Loucy (cell line): ENCODE results near the gene PIGQ.

Experiments
- H2AFZ ChIP-seq: fragments of 200-600 bp; sonication (generic); 2 replicates; pipeline ENCODE4 v1.6.0; 2016; ENCODE audit warnings: antibody characterized with exemption, mild to moderate bottlenecking, low read length, moderate library complexity
- H3F3A ChIP-seq: fragments of 200-600 bp; 2 replicates; pipeline ENCODE4 v1.6.0; 2016; ENCODE audit warnings: antibody characterized with exemption, low read depth, mild to moderate bottlenecking
- H3K27me3 ChIP-seq: fragments of 200-600 bp; sonication (generic); 2 replicates; pipeline ENCODE4 v1.6.1; 2014; ENCODE audit warnings: low read length, mild to moderate bottlenecking; ENCODE audit not compliant: insufficient read depth, poor library complexity, severe bottlenecking
- H3K36me3 ChIP-seq: fragments of 200-600 bp; sonication (generic); 2 replicates; pipeline ENCODE4 v1.6.1; 2016; ENCODE audit warnings: low read length; ENCODE audit not compliant: insufficient read depth
- H3K4me1 ChIP-seq: fragments of 200-600 bp; sonication (generic); 2 replicates; pipeline ENCODE4 v1.5.1; 2014; ENCODE audit warnings: low read length, mild to moderate bottlenecking; ENCODE audit not compliant: insufficient read depth, poor library complexity, severe bottlenecking
- H3K4me2 ChIP-seq: fragments of 200-600 bp; sonication (generic); 2 replicates; pipeline ENCODE4 v1.6.0; 2014; ENCODE audit warnings: antibody characterized with exemption, low read length, low read depth, mild to moderate bottlenecking; ENCODE audit not compliant: poor library complexity, severe bottlenecking
- H3K4me3 ChIP-seq: fragments of 200-600 bp; sonication (generic); 2 replicates; pipeline ENCODE4 v1.5.1; 2014; ENCODE audit warnings: low read length, mild to moderate bottlenecking, mixed read lengths; ENCODE audit not compliant: poor library complexity, severe bottlenecking
- H3K79me2 ChIP-seq: fragments of 200-600 bp; sonication (generic); 2 replicates; pipeline ENCODE4 v1.6.1; 2014; ENCODE audit warnings: low read length; ENCODE audit not compliant: insufficient read depth
- H3K9ac ChIP-seq: fragments of 200-600 bp; sonication (generic); 2 replicates; pipeline ENCODE4 v1.6.0; 2014; ENCODE audit warnings: mild to moderate bottlenecking, low read depth, low read length, moderate library complexity; ENCODE audit not compliant: poor library complexity, severe bottlenecking
- H3K9me2 ChIP-seq: fragments of 200-600 bp; sonication (generic); replicated peaks from 2 replicates; pipeline ENCODE4 v1.6.1; 2016; ENCODE audit warnings: low read depth, low read length, mixed read lengths
- H3K9me3 ChIP-seq: fragments of 200-600 bp; sonication (generic); 2 replicates; pipeline ENCODE4 v1.6.1; 2014; ENCODE audit warnings: mild to moderate bottlenecking, antibody characterized with exemption, low read length, low read depth; ENCODE audit not compliant: insufficient read depth
- H4K20me1 ChIP-seq: fragments of 200-600 bp; sonication (generic); 2 replicates; pipeline ENCODE4 v1.6.0; 2014; ENCODE audit warnings: antibody characterized with exemption, low read length, mild to moderate bottlenecking; ENCODE audit not compliant: insufficient read depth, poor library complexity, severe bottlenecking
- EZH2phosphoT487 ChIP-seq: fragments of 200-600 bp; IDR thresholded peaks from 2 replicates; pipeline ENCODE4 v1.6.1; 2018; ENCODE audit warnings: antibody characterized with exemption, mild to moderate bottlenecking, moderate library complexity, borderline replicate concordance
- TF ChIP-seq, protein P1 (sequence below): fragments of 200-600 bp; sonication (generic); conservative IDR thresholded peaks from 2 replicates; pipeline ENCODE4 v1.5.1; 2014; ENCODE audit warnings: mild to moderate bottlenecking, antibody characterized with exemption, low read length

PIGQ gene

DNA sequence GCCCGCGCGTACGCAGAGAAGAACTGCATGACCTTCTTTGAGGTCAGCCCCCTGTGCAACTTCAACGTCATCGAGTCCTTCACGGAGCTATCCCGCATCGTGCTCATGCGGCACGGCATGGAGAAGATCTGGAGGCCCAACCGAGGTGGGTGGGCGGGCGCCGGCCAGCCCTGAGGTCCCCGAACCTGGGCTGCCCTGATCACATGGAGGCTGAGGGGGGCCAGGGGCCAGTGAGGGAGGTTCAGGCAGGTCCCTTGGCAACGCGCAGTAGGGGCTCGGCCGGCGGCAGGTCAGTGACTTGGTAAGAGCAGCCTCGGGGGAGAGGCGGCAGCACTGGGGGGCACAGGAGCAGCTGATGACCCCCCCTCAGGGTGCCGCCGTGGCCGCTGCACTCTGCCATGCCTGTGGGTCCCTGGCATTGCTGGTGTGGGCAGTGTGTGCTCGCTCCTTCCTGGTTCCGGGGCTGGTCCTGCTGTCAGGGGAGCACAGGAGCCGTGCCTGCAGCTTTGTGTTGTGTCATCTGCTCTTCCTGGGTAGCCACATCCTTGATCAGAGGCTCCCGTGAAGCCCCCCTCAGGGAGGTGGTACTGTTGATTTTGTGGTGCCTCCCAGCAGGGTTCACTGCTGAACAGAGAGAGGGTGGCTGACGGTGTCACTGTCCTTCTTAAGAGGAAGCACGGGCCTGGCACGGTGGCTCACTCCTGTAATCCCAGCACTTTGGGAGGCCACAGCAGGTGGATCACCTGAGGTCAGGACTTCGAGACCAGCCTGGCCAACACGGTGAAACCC, 56.4 kb downstream of the PIGQ start:
- no peaks in the 10 kb centered on the region for H3K4me1 ChIP-seq
- no peaks in the 10 kb centered on the region for H3K79me2 ChIP-seq
- no peak overlapping the region for H3K4me2 ChIP-seq

DNA sequence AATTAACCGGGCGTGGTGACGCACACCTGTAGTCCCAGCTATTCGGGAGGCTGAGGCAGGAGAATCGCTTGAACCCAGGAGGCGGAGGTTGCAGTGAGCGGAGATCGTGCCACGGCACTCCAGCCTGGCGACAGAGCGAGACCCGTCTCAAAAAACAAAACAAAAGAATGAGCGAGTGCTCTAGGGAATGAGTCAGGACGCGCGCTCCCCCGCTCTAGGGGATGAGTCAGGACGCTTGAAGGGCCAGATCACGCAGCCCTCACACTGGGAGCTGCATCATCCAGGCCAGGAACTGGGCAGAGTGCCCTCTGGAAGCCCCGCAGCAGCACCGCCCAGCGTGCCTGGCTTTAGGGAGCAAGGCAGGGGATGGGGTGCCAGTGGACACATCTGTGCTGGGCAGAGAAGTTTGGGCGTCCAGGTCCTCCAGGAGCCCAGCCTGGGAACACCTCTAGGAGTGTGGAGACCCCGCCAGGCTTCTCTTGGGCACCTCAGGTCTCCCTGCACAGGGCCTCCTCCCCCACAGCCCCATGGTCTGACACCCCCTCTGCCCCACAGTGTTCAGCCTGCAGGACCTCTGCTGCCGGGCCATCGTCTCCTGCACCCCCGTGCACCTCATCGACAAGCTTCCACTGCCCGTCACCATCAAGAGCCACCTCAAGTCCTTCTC, 57.2 kb downstream of the PIGQ start:
- no peaks in the 10 kb centered on the region for H3K27me3 ChIP-seq
- no peak overlapping the region for H3K4me2 ChIP-seq
- H3K79me2 ChIP-seq = no peaks in the 10 kb centered on the region
- no peaks in the 10 kb centered on the region for H3K4me1 ChIP-seq
- H3F3A ChIP-seq = no peaks in the 10 kb centered on the region
- H3K36me3 ChIP-seq = no peaks in the 10 kb centered on the region
- H3K9me2 ChIP-seq = no peaks in the 10 kb centered on the region
- no peaks in the 10 kb centered on the region for H3K9me3 ChIP-seq
- H2AFZ ChIP-seq = no peak overlapping the region
- no peak overlapping the region for H3K9ac ChIP-seq
- no peak overlapping the region for H3K4me3 ChIP-seq
- H4K20me1 ChIP-seq = no peaks in the 10 kb centered on the region
- TF ChIP-seq, protein P1, sequence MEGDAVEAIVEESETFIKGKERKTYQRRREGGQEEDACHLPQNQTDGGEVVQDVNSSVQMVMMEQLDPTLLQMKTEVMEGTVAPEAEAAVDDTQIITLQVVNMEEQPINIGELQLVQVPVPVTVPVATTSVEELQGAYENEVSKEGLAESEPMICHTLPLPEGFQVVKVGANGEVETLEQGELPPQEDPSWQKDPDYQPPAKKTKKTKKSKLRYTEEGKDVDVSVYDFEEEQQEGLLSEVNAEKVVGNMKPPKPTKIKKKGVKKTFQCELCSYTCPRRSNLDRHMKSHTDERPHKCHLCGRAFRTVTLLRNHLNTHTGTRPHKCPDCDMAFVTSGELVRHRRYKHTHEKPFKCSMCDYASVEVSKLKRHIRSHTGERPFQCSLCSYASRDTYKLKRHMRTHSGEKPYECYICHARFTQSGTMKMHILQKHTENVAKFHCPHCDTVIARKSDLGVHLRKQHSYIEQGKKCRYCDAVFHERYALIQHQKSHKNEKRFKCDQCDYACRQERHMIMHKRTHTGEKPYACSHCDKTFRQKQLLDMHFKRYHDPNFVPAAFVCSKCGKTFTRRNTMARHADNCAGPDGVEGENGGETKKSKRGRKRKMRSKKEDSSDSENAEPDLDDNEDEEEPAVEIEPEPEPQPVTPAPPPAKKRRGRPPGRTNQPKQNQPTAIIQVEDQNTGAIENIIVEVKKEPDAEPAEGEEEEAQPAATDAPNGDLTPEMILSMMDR = no peak
- no peak for TF ChIP-seq EZH2phosphoT487

More for the DNA sequence above, 56.4 kb downstream of the PIGQ start:
- no peaks in the 10 kb centered on the region for H3K9me2 ChIP-seq
- no peak for TF ChIP-seq EZH2phosphoT487
- TF ChIP-seq, protein P1 = no peak
- no peaks in the 10 kb centered on the region for H4K20me1 ChIP-seq
- no peak overlapping the region for H3K9ac ChIP-seq
- no peaks in the 10 kb centered on the region for H3F3A ChIP-seq
- H3K27me3 ChIP-seq = no peaks in the 10 kb centered on the region
- no peaks in the 10 kb centered on the region for H3K9me3 ChIP-seq
- H2AFZ ChIP-seq = no peak overlapping the region
- H3K4me3 ChIP-seq = no peak overlapping the region
- no peaks in the 10 kb centered on the region for H3K36me3 ChIP-seq

DNA sequence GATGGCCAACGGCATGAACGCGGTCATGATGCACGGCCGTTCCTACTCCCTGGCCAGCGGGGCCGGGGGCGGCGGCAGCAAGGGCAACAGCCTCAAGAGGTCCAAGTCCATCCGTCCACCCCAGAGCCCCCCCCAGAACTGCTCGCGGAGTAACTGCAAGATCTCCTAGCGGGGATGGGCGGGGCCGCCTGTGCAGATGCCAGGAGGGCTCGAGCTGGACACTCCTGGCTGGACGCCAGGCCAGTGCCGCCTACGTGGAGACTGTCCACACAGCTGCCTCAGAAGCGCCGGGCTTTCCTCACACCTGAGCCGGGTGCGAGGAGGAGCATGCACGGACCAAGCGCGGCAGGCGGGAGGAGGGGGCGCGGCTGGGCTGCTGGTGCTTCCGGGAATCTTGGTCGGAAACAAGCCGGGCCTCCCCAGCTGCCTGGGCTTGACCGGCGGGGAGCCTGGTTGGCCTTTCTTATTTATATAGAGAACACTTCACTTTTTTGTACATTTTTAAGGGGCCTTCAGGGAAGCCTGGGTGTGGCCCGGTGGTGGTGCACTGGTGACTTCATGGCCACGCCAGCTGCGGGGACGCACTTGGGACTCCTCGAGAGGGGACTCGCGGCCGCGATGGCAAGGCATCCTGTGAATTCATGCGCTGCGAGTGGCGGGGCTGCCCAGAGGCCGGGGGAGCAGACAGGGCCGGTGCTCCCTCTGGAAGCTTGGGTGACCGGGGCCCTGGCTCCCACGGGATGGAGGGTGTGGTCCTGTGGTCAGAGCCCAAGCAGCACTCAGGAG, 57.9 kb downstream of the PIGQ start:
- H3K79me2 ChIP-seq = no peaks in the 10 kb centered on the region
- H3K4me1 ChIP-seq = no peaks in the 10 kb centered on the region
- H3K9ac ChIP-seq = no peak overlapping the region
- no peaks in the 10 kb centered on the region for H4K20me1 ChIP-seq
- no peak overlapping the region for H3K4me2 ChIP-seq
- H3K36me3 ChIP-seq = no peaks in the 10 kb centered on the region
- H3F3A ChIP-seq = no peaks in the 10 kb centered on the region
- no peak overlapping the region for H3K4me3 ChIP-seq
- no peaks in the 10 kb centered on the region for H3K27me3 ChIP-seq
- H3K9me2 ChIP-seq = no peaks in the 10 kb centered on the region
- no peak for TF ChIP-seq EZH2phosphoT487
- TF ChIP-seq, protein P1 = no peak
- no peak overlapping the region for H2AFZ ChIP-seq
- H3K9me3 ChIP-seq = no peaks in the 10 kb centered on the region
